Activated T-helper 1 cell treated with Interleukin-2 at 50 U/mL for 16 hours (primary cell): ENCODE results near the gene PADI2.

Source experiments
- DNase-seq: peaks from one replicate; pipeline ENCODE4 v3.0.0-alpha.2; 2020; ENCODE audit warnings: low read depth

The PADI2 gene

DNA sequence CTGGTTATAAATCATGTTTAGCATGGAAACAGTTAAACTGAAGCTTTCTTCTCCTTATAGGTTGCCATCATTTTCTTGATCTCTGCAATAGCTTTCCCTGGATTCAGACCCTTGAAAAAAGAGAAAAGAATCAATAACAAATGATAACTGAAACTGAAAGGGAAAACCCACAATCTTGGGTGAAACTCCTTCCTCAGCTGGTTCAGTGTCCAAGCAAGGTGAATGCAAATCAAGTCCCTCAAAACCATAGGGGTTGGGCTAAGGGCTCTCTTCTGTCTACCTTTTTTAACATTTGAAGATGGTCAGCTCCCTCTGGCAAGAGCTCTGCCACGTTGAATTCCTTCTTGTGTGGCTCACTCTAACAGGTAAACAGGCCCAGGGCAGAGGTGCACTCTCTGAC, 100.4 kb downstream of the PADI2 start:
- no peak for DNase-seq

DNA sequence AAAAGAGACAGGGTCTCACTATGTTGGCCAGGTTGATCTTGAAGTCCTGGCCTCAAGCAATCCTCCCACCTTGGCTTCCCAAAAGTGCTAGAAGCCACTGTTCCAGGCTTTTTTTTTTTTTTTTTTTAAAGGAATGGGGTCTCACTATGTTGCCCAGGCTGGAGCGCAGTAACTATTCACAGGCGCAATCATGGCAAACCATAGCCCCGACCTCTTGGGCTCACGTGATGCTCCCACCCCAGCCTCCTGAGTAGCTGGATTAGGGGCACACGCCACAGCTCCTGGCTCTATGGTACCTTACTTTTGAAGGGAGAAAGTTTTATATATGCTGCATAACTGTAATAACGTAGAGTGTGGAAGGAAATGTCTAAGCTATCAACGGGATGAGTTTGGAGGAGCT, 101.8 kb downstream of the PADI2 start:
- no peak for DNase-seq
